Activated CD8-positive, alpha-beta memory T cell treated with anti-CD3 and anti-CD28 coated beads for 48 hours (primary cell): ENCODE results near the gene TPM1.

Experiments
- DNase-seq, 3 experiments: peaks; one replicate each; pipeline ENCODE4 v3.0.0-alpha.2; 2020; ENCODE audit warnings: low read depth in 2 of 3, low spot score in 2 of 3

The TPM1 gene

GRCh38 chr15:63041402-63041973, 1.1 kb upstream of the TPM1 start:
- DNase-seq, result no peak

GRCh38 chr15:63042877-63043334, 359 bp downstream of the TPM1 start:
- no peak for DNase-seq

- no peak for DNase-seq
These were observed 959 bp downstream of the TPM1 start for GRCh38 chr15:63043335-63044076.

GRCh38 chr15:63044077-63044644, 1.6 kb downstream of the TPM1 start:
- no peak for DNase-seq

GRCh38 chr15:63044645-63045464, 2.3 kb downstream of the TPM1 start:
- no peak for DNase-seq

- no peak for DNase-seq
These were observed 2.9 kb downstream of the TPM1 start for GRCh38 chr15:63045465-63045840.

GRCh38 chr15:63045879-63046278, 3.3 kb downstream of the TPM1 start:
- DNase-seq, result no peak

GRCh38 chr15:63046917-63047760, 4.6 kb downstream of the TPM1 start:
- DNase-seq, result no peak

- no peak for DNase-seq
These were observed 5.2 kb downstream of the TPM1 start for GRCh38 chr15:63047792-63048114.

GRCh38 chr15:63048115-63048775, 5.7 kb downstream of the TPM1 start:
- peak; percentile 76 to 90 (median 76) for DNase-seq

- peak in 1 of 3 experiments; percentile 13 for DNase-seq
These were observed 6.5 kb downstream of the TPM1 start for GRCh38 chr15:63048776-63049665.

GRCh38 chr15:63049783-63050371, 7.3 kb downstream of the TPM1 start:
- DNase-seq, result no peak

- no peak for DNase-seq
These were observed 8.2 kb downstream of the TPM1 start for GRCh38 chr15:63050731-63051155.

GRCh38 chr15:63051156-63052066, 8.9 kb downstream of the TPM1 start:
- no peak for DNase-seq

- DNase-seq, result no peak
These were observed 9.7 kb downstream of the TPM1 start for GRCh38 chr15:63052077-63052841.

GRCh38 chr15:63052961-63053698, 10.6 kb downstream of the TPM1 start:
- DNase-seq, result no peak
